Mononuclear cell (primary cell): ENCODE results near the gene KREMEN1. TPM values are rescaled to one million over a fixed set of nuclear protein-coding genes. Genes with fewer than 3 reads are reported as not detected.

Source experiments
- total RNA-seq: library from RNA; depleted of rRNA; stranded (reverse); fragments of >200 nt; gene quantifications from one replicate; pipeline ENCODE4 v1.2.3, GENCODE V29; 2012

The KREMEN1 gene
- total RNA-seq, 1 donor: 0.42 TPM

Other genes with a start within 250 kb of the KREMEN1 start
- gene ZNRF3, start 189.5 kb upstream of the KREMEN1 start, total RNA-seq: 0.52 TPM
- not detected for gene C22orf31, start 11.2 kb upstream of the KREMEN1 start, total RNA-seq
- gene EMID1, start 132.9 kb downstream of the KREMEN1 start, total RNA-seq: 0.21 TPM
- gene RHBDD3, start 194.9 kb downstream of the KREMEN1 start, total RNA-seq: 8.1 TPM
- gene EWSR1, start 195.2 kb downstream of the KREMEN1 start, total RNA-seq: 204 TPM
- gene GAS2L1, start 233.6 kb downstream of the KREMEN1 start, total RNA-seq: 7.9 TPM
- gene RASL10A, start 242.7 kb downstream of the KREMEN1 start, total RNA-seq: 0.21 TPM